HAP-1 (cell line): Measurements from ENCODE around the gene GARIN3.

Source experiments
- DNase-seq, 2 experiments: peaks; one replicate each; pipeline ENCODE4 v3.0.0-alpha.2; 2016 to 2020; ENCODE audit warnings: low spot score in 2 of 2
- H3K27me3 ChIP-seq: fragments of 250-450 bp; sonication (Bioruptor Pico); 2 replicates; pipeline ENCODE4 v1.5.1; 2020; ENCODE audit warnings: low read depth, mild to moderate bottlenecking, moderate library complexity
- H3K36me3 ChIP-seq: fragments of 250-450 bp; sonication (Bioruptor Pico); replicated peaks from 2 replicates; pipeline ENCODE4 v1.5.1; 2020; ENCODE audit warnings: mild to moderate bottlenecking
- H3K4me1 ChIP-seq: fragments of 250-450 bp; sonication (Bioruptor Pico); 2 replicates; pipeline ENCODE4 v1.5.1; 2020; ENCODE audit warnings: mild to moderate bottlenecking
- H3K4me3 ChIP-seq: fragments of 250-450 bp; sonication (Bioruptor Pico); 2 replicates; pipeline ENCODE4 v1.5.1; 2020; ENCODE audit warnings: mild to moderate bottlenecking, moderate library complexity
- H3K9me3 ChIP-seq: fragments of 250-450 bp; sonication (Bioruptor Pico); 2 replicates; pipeline ENCODE4 v1.5.1; 2020; ENCODE audit warnings: mild to moderate bottlenecking, moderate library complexity
- in situ Hi-C: fragments of 300-500 bp; cut with MboI; formaldehyde crosslinking; loops from 3 replicates; pipeline ENCODE4 v1.14.3; 2020; ENCODE audit warnings: low sequenced_read_pairs, inconsistent platforms, mixed read lengths

GARIN3 gene

GRCh38 chr5:157148734-157149615 lies 17.1 kb downstream of the GARIN3 start:
- no peaks in the 10 kb centered on the region; the same call in 1 of the 2 replicates for H3K4me1 ChIP-seq
- no peaks in the 10 kb centered on the region for H3K27me3 ChIP-seq
- peak; percentile 57 to 85 for DNase-seq
- no peak overlapping the region for H3K4me3 ChIP-seq
- no peaks in the 10 kb centered on the region for H3K9me3 ChIP-seq
- H3K36me3 ChIP-seq, result no peaks in the 10 kb centered on the region
- in situ Hi-C loops, result loop anchor here (25.0 kb wide), 1 partner anchor 1537 kb away; no protein-coding TSS in a partner anchor

- H3K27me3 ChIP-seq, result no peaks in the 10 kb centered on the region
- peak overlapping the region; percentile 85 for H3K4me3 ChIP-seq
- in situ Hi-C loops, result loop anchor here (25.0 kb wide), 1 partner anchor 1531 kb away; no protein-coding TSS in a partner anchor
- peak in 1 of 2 experiments; percentile 17 for DNase-seq
- H3K36me3 ChIP-seq, result peaks cover 12% of the 10 kb centered on the region; the same call in 1 of the 2 replicates
- no peaks in the 10 kb centered on the region; the same call in 1 of the 2 replicates for H3K4me1 ChIP-seq
- H3K9me3 ChIP-seq, result no peaks in the 10 kb centered on the region
Measured at GRCh38 chr5:157143127-157143971, 22.7 kb downstream of the GARIN3 start.

GRCh38 chr5:157142317-157143126 lies 23.5 kb downstream of the GARIN3 start, which contains the start of gene MED7:
TSS of gene MED7 (minus strand) at chr5:157142865. CDS start at chr5:157139431, 3,434 bp downstream.
- DNase-seq, result peak; percentile 95 to 96
- peaks cover 20% of the 10 kb centered on the region for H3K36me3 ChIP-seq
- H3K4me3 ChIP-seq, result peak within 1 kb of the TSS; percentile 85
- in situ Hi-C loops, result loop anchor here (25.0 kb wide), 1 partner anchor 1530 kb away; no protein-coding TSS in a partner anchor
- H3K9me3 ChIP-seq, result no peaks in the 10 kb centered on the region
- no peaks in the 10 kb centered on the region for H3K27me3 ChIP-seq
- no peaks in the 10 kb centered on the region; the same call in 1 of the 2 replicates for H3K4me1 ChIP-seq

- H3K4me1 ChIP-seq, result no peaks in the 10 kb centered on the region
- no peaks in the 10 kb centered on the region for H3K9me3 ChIP-seq
- no peak overlapping the region for H3K4me3 ChIP-seq
- DNase-seq, result no peak
- H3K36me3 ChIP-seq, result peaks cover 22% of the 10 kb centered on the region
- no peaks in the 10 kb centered on the region for H3K27me3 ChIP-seq
- in situ Hi-C loops, result loop anchor here (25.0 kb wide), 1 partner anchor 1525 kb away; no protein-coding TSS in a partner anchor
Measured at GRCh38 chr5:157137691-157138090, 28.4 kb downstream of the GARIN3 start.

- H3K36me3 ChIP-seq, result no peaks in the 10 kb centered on the region
- H3K4me3 ChIP-seq, result no peak overlapping the region
- H3K27me3 ChIP-seq, result no peaks in the 10 kb centered on the region
- H3K4me1 ChIP-seq, result no peaks in the 10 kb centered on the region
- in situ Hi-C loops, result loop anchor here (25.0 kb wide), 1 partner anchor 1520 kb away; no protein-coding TSS in a partner anchor
- no peaks in the 10 kb centered on the region for H3K9me3 ChIP-seq
- no peak for DNase-seq
Measured at GRCh38 chr5:157132281-157132612, 33.8 kb downstream of the GARIN3 start.

- Histone ChIP-seq H3K4me3 (no peak overlapping the region), H3K4me1 (no peaks in the 10 kb centered on the region), H3K9me3 (no peaks in the 10 kb centered on the region), H3K36me3 (no peaks in the 10 kb centered on the region), H3K27me3 (no peaks in the 10 kb centered on the region)
- in situ Hi-C loops, result loop anchor here (25.0 kb wide), 1 partner anchor 1519 kb away; no protein-coding TSS in a partner anchor
- no peak for DNase-seq
Measured at GRCh38 chr5:157130925-157131324, 35.1 kb downstream of the GARIN3 start.

GRCh38 chr5:157121709-157122108 lies 44.4 kb downstream of the GARIN3 start:
- no peak for DNase-seq
- H3K27me3 ChIP-seq, result no peaks in the 10 kb centered on the region
- in situ Hi-C loops, result no loop called here
- no peaks in the 10 kb centered on the region for H3K36me3 ChIP-seq
- H3K4me1 ChIP-seq, result no peaks in the 10 kb centered on the region
- no peak overlapping the region for H3K4me3 ChIP-seq
- no peaks in the 10 kb centered on the region for H3K9me3 ChIP-seq

GRCh38 chr5:157120102-157120501 lies 46.0 kb downstream of the GARIN3 start:
- Histone ChIP-seq H3K9me3 (no peaks in the 10 kb centered on the region), H3K4me3 (no peak overlapping the region), H3K4me1 (no peaks in the 10 kb centered on the region), H3K27me3 (no peaks in the 10 kb centered on the region), H3K36me3 (no peaks in the 10 kb centered on the region)
- in situ Hi-C loops, result no loop called here
- no peak for DNase-seq

GRCh38 chr5:157116483-157116954 lies 49.5 kb downstream of the GARIN3 start:
- no peaks in the 10 kb centered on the region for H3K36me3 ChIP-seq
- no peak for DNase-seq
- H3K27me3 ChIP-seq, result no peaks in the 10 kb centered on the region
- H3K4me3 ChIP-seq, result no peak overlapping the region
- no peaks in the 10 kb centered on the region for H3K4me1 ChIP-seq
- in situ Hi-C loops, result no loop called here
- no peaks in the 10 kb centered on the region for H3K9me3 ChIP-seq

GRCh38 chr5:157115502-157115901 lies 50.6 kb downstream of the GARIN3 start:
- Histone ChIP-seq H3K4me3 (no peak overlapping the region), H3K9me3 (no peaks in the 10 kb centered on the region), H3K27me3 (no peaks in the 10 kb centered on the region), H3K36me3 (no peaks in the 10 kb centered on the region), H3K4me1 (no peaks in the 10 kb centered on the region)
- in situ Hi-C loops, result no loop called here
- DNase-seq, result no peak

- Histone ChIP-seq H3K36me3 (no peaks in the 10 kb centered on the region), H3K4me1 (no peaks in the 10 kb centered on the region), H3K9me3 (no peaks in the 10 kb centered on the region), H3K27me3 (no peaks in the 10 kb centered on the region), H3K4me3 (no peak overlapping the region)
- in situ Hi-C loops, result no loop called here
- DNase-seq, result no peak
Measured at GRCh38 chr5:157115012-157115411, 51.1 kb downstream of the GARIN3 start.

GRCh38 chr5:157113002-157113401 lies 53.1 kb downstream of the GARIN3 start:
- H3K4me1 ChIP-seq, result no peaks in the 10 kb centered on the region
- no peaks in the 10 kb centered on the region for H3K36me3 ChIP-seq
- H3K9me3 ChIP-seq, result no peaks in the 10 kb centered on the region
- no peaks in the 10 kb centered on the region for H3K27me3 ChIP-seq
- DNase-seq, result no peak
- H3K4me3 ChIP-seq, result no peak overlapping the region
- in situ Hi-C loops, result no loop called here
